Activated CD4-positive, alpha-beta T cell treated with anti-CD3 and anti-CD28 coated beads, Interleukin-2, Interleukin-4, amounts not matched to agents 100 ng/mL and 50 ng/mL, durations not matched to agents 16 hours and 8 hours (primary cell): ENCODE measurements around the gene TOGARAM1.

Source experiments
- DNase-seq: peaks from one replicate; pipeline ENCODE4 v3.0.0-alpha.2; 2020; ENCODE audit warnings: low spot score

The TOGARAM1 gene

GRCh38 chr14:45084946-45085346 is 123.0 kb downstream of the TOGARAM1 start:
- DNase-seq: no peak

GRCh38 chr14:45089813-45090212 is 127.8 kb downstream of the TOGARAM1 start:
- peak; percentile 80 for DNase-seq

- no peak for DNase-seq
Observed at GRCh38 chr14:45091710-45092109, 129.7 kb downstream of the TOGARAM1 start.

- no peak for DNase-seq
Observed at GRCh38 chr14:45094275-45094674, 132.3 kb downstream of the TOGARAM1 start.

DNA sequence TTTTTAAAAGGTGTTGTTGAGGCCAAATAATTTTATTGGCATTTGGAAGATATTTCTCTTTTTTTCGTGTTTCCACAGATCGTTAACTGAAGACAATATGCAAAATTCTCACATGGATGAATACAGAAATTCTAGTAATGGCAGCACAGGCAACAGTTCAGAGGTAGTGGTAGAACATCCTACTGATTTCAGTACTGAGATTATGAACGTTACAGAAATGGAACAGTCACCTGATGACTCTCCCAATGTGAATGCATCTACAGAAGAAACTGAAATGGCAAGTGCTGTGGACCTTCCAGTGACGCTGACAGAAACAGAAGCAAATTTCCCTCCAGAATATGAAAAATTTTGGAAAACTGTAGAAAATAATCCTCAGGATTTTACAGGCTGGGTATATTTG is 133.2 kb downstream of the TOGARAM1 start:
- DNase-seq: peak; percentile 34

GRCh38 chr14:45096218-45096617 is 134.2 kb downstream of the TOGARAM1 start:
- no peak for DNase-seq

- DNase-seq: no peak
Observed at GRCh38 chr14:45103806-45104205, 141.8 kb downstream of the TOGARAM1 start.

DNA sequence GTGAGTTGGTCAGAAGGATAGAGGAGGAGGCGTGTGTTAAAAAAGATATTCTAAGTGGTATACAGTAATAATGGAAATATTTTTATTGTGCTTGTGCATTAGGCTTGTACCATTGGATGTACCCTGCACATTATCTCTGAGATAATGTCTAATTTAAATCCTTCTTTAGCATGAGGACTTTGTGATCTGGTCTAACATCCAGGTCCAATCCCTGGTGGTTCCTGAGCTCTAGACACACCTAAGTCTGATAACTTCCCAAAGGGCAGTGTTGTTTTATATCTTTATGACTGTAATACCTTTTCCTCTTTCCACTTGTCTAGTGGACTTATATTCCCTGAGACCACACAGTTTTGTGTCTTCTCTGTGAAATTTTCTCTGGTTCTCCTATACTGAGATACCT is 142.6 kb downstream of the TOGARAM1 start:
- no peak for DNase-seq

- DNase-seq: peak; percentile 23
Observed at GRCh38 chr14:45112896-45113781, 151.1 kb downstream of the TOGARAM1 start.

- DNase-seq: no peak
Observed at GRCh38 chr14:45114327-45114726, 152.3 kb downstream of the TOGARAM1 start.

DNA sequence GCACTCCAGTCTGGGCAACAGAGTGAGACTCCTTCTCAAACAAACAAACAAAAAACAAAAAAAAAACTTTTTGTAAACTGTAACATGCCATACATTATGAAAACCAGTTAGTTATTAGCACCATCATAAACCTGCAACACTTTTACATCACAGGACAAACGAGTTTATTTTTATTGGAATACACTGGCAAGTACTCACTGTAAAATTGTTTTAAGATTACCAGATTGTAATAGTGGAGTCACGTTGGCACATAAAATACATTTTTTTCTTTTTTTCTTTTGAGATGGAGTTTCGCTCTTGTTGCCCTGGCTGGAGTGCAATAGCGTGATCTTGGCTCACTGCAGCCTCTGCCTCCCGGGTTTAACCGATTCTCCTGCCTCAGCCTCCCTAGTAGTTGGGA is 156.6 kb downstream of the TOGARAM1 start:
- DNase-seq: no peak

GRCh38 chr14:45120096-45120495 is 158.1 kb downstream of the TOGARAM1 start:
- DNase-seq: no peak

- no peak for DNase-seq
Observed at GRCh38 chr14:45123271-45123670, 161.3 kb downstream of the TOGARAM1 start.
